BE2C (cell line): Measurements from ENCODE around the gene EMC8.

Experiments used
- DNase-seq: peaks from one replicate; pipeline ENCODE4 v3.0.0-alpha.2; 2020
- H3K27me3 ChIP-seq: fragments of 250-450 bp; sonication (Bioruptor Pico); 2 replicates; pipeline ENCODE4 v1.5.1; 2020; ENCODE audit warnings: mild to moderate bottlenecking
- H3K36me3 ChIP-seq: fragments of 250-450 bp; sonication (Bioruptor Pico); 2 replicates; pipeline ENCODE4 v1.5.1; 2020; ENCODE audit warnings: mild to moderate bottlenecking
- H3K4me1 ChIP-seq: fragments of 250-450 bp; sonication (Bioruptor Pico); 2 replicates; pipeline ENCODE4 v1.5.1; 2020
- H3K4me3 ChIP-seq: 2 replicates; pipeline ENCODE4 v1.5.1; 2011; ENCODE audit warnings: low read depth, low read length
- H3K9me3 ChIP-seq: fragments of 250-450 bp; sonication (Bioruptor Pico); 2 replicates; pipeline ENCODE4 v1.5.1; 2020
- CTCF ChIP-seq: IDR thresholded peaks from 2 replicates; pipeline ENCODE4 v1.5.1; 2012; ENCODE audit warnings: mild to moderate bottlenecking, low read depth, low read length

EMC8 gene

GRCh38 chr16:85832570-85833218 is 33.4 kb upstream of the EMC8 start:
- H3K36me3 ChIP-seq: no peaks in the 10 kb centered on the region
- peaks cover 2% of the 10 kb centered on the region; the same call in 1 of the 2 replicates for H3K9me3 ChIP-seq
- no peak for TF ChIP-seq CTCF
- peaks cover 54% of the 10 kb centered on the region for H3K27me3 ChIP-seq
- H3K4me1 ChIP-seq: no peaks in the 10 kb centered on the region
- no peak for DNase-seq
- no peak overlapping the region for H3K4me3 ChIP-seq

- no peaks in the 10 kb centered on the region for H3K36me3 ChIP-seq
- peaks cover 54% of the 10 kb centered on the region for H3K27me3 ChIP-seq
- DNase-seq: no peak
- H3K4me1 ChIP-seq: no peaks in the 10 kb centered on the region
- no peak for TF ChIP-seq CTCF
- no peak overlapping the region for H3K4me3 ChIP-seq
- 0 out of 2 replicates have a peak, but pooled peaks cover 2% of the 10 kb centered on the region for H3K9me3 ChIP-seq
Observed at GRCh38 chr16:85830821-85831220, 31.5 kb upstream of the EMC8 start.

GRCh38 chr16:85829751-85830445 is 30.6 kb upstream of the EMC8 start:
- Histone ChIP-seq H3K4me1 (no peaks in the 10 kb centered on the region), H3K36me3 (no peaks in the 10 kb centered on the region), H3K9me3 (0 out of 2 replicates have a peak, but pooled peaks cover 2% of the 10 kb centered on the region), H3K27me3 (peaks cover 53% of the 10 kb centered on the region), H3K4me3 (no peak overlapping the region)
- no peak for TF ChIP-seq CTCF
- no peak for DNase-seq

- TF ChIP-seq CTCF: no peak
- Histone ChIP-seq H3K4me1 (no peaks in the 10 kb centered on the region), H3K36me3 (no peaks in the 10 kb centered on the region), H3K27me3 (peaks cover 54% of the 10 kb centered on the region), H3K9me3 (0 out of 2 replicates have a peak, but pooled peaks cover 2% of the 10 kb centered on the region), H3K4me3 (no peak overlapping the region)
- no peak for DNase-seq
Observed at GRCh38 chr16:85829171-85829719, 29.9 kb upstream of the EMC8 start.

GRCh38 chr16:85828166-85828565 is 28.8 kb upstream of the EMC8 start:
- Histone ChIP-seq H3K27me3 (peaks cover 54% of the 10 kb centered on the region), H3K4me3 (no peak overlapping the region), H3K36me3 (no peaks in the 10 kb centered on the region), H3K4me1 (no peaks in the 10 kb centered on the region), H3K9me3 (no peaks in the 10 kb centered on the region)
- no peak for TF ChIP-seq CTCF
- no peak for DNase-seq
